Measurements from ENCODE around the gene OSCP1. TPM values are rescaled to one million over a fixed set of nuclear protein-coding genes. Genes with fewer than 3 reads are reported as not detected.
A peak's percentile ranks its signal among the peaks of the same experiment; 100 is the strongest.

The OSCP1 gene
- total RNA-seq, 1 experiment from 2014 or later: 5.7 TPM

- H3K4me3 ChIP-seq: peak overlapping the region; percentile 86
- H3K36me3 ChIP-seq: peaks cover 13% of the 10 kb centered on the region
- no peaks in the 10 kb centered on the region for H3K27me3 ChIP-seq
- peak; percentile 24 for DNase-seq
- no peaks in the 10 kb centered on the region for H3K9me3 ChIP-seq
Measured at GRCh38 chr1:36384542-36385409, 65.5 kb downstream of the OSCP1 start.

GRCh38 chr1:36383240-36383639 lies 67.0 kb downstream of the OSCP1 start:
- Histone ChIP-seq H3K9me3 (no peaks in the 10 kb centered on the region), H3K4me3 (no peak overlapping the region), H3K36me3 (peaks cover 15% of the 10 kb centered on the region), H3K27me3 (no peaks in the 10 kb centered on the region)
- DNase-seq: no peak

- Histone ChIP-seq H3K36me3 (peaks cover 15% of the 10 kb centered on the region), H3K27me3 (no peaks in the 10 kb centered on the region), H3K4me3 (no peak overlapping the region), H3K9me3 (no peaks in the 10 kb centered on the region)
- no peak for DNase-seq
Measured at GRCh38 chr1:36382669-36383068, 67.6 kb downstream of the OSCP1 start.

- Histone ChIP-seq H3K4me3 (no peak overlapping the region), H3K9me3 (no peaks in the 10 kb centered on the region), H3K27me3 (no peaks in the 10 kb centered on the region), H3K36me3 (peaks cover 15% of the 10 kb centered on the region)
- no peak for DNase-seq
Measured at GRCh38 chr1:36382231-36382630, 68.0 kb downstream of the OSCP1 start.

- no peak for DNase-seq
- H3K9me3 ChIP-seq: no peaks in the 10 kb centered on the region
- H3K36me3 ChIP-seq: peaks cover 15% of the 10 kb centered on the region
- H3K4me3 ChIP-seq: no peak overlapping the region
- H3K27me3 ChIP-seq: no peaks in the 10 kb centered on the region
Measured at GRCh38 chr1:36381405-36381804, 68.8 kb downstream of the OSCP1 start.

GRCh38 chr1:36380782-36381181 lies 69.5 kb downstream of the OSCP1 start:
- DNase-seq: no peak
- Histone ChIP-seq H3K36me3 (peaks cover 15% of the 10 kb centered on the region), H3K27me3 (no peaks in the 10 kb centered on the region), H3K4me3 (no peak overlapping the region), H3K9me3 (no peaks in the 10 kb centered on the region)

GRCh38 chr1:36380143-36380619 lies 70.1 kb downstream of the OSCP1 start:
- no peak for DNase-seq
- Histone ChIP-seq H3K9me3 (no peaks in the 10 kb centered on the region), H3K36me3 (peaks cover 15% of the 10 kb centered on the region), H3K27me3 (no peaks in the 10 kb centered on the region), H3K4me3 (no peak overlapping the region)

GRCh38 chr1:36377791-36378492 lies 72.3 kb downstream of the OSCP1 start:
- H3K4me3 ChIP-seq: no peak overlapping the region
- H3K27me3 ChIP-seq: no peaks in the 10 kb centered on the region
- no peak for DNase-seq
- H3K36me3 ChIP-seq: peaks cover 13% of the 10 kb centered on the region
- no peaks in the 10 kb centered on the region for H3K9me3 ChIP-seq

GRCh38 chr1:36372617-36373016 lies 77.6 kb downstream of the OSCP1 start:
- peaks cover 27% of the 10 kb centered on the region for H3K36me3 ChIP-seq
- no peak for DNase-seq
- H3K9me3 ChIP-seq: no peaks in the 10 kb centered on the region
- H3K27me3 ChIP-seq: no peaks in the 10 kb centered on the region
- H3K4me3 ChIP-seq: no peak overlapping the region

- no peaks in the 10 kb centered on the region for H3K27me3 ChIP-seq
- H3K36me3 ChIP-seq: peaks cover 41% of the 10 kb centered on the region
- H3K4me3 ChIP-seq: no peak overlapping the region
- no peaks in the 10 kb centered on the region for H3K9me3 ChIP-seq
- peak; percentile 50 for DNase-seq
Measured at GRCh38 chr1:36369061-36369861, 81.0 kb downstream of the OSCP1 start.

Other genes with a start within 250 kb of the OSCP1 start
- gene THRAP3, start 226.0 kb downstream of the OSCP1 start, total RNA-seq (2014; rRNA removed; shearing (Covaris generic); ENCODE audit: low replicate concordance): 77.6 and 84.6 TPM in 2 replicates
- gene SH3D21, start 144.1 kb downstream of the OSCP1 start, total RNA-seq (2014; rRNA removed; shearing (Covaris generic); ENCODE audit: low replicate concordance): 0.03 TPM in 1 of 2 replicates, not detected in the other
- 1.9 and 7.0 TPM in 2 replicates for gene EVA1B, start 126.8 kb downstream of the OSCP1 start, total RNA-seq (2014; rRNA removed; shearing (Covaris generic); ENCODE audit: low replicate concordance)
- gene STK40, start 64.5 kb downstream of the OSCP1 start, total RNA-seq (2014; rRNA removed; shearing (Covaris generic); ENCODE audit: low replicate concordance): 10.0 and 13.2 TPM in 2 replicates
- 32.0 and 53.7 TPM in 2 replicates for gene LSM10, start 52.5 kb downstream of the OSCP1 start, total RNA-seq (2014; rRNA removed; shearing (Covaris generic); ENCODE audit: low replicate concordance)
- 104 and 113 TPM in 2 replicates for gene MRPS15, start 13.9 kb upstream of the OSCP1 start, total RNA-seq (2014; rRNA removed; shearing (Covaris generic); ENCODE audit: low replicate concordance)
- gene CSF3R, start 32.5 kb upstream of the OSCP1 start, total RNA-seq (2014; rRNA removed; shearing (Covaris generic); ENCODE audit: low replicate concordance): not detected in 2 replicates

Data from MG63 (cell line).